Mesodermal cell (in vitro differentiated cells): Measurements from ENCODE around the gene ZNF841.
"Not testable (repeated sequence)": the region's sequence is repeated elsewhere in the genome, so short reads cannot be mapped to it uniquely, and the experiment has no call there.

Experiments
- H3K27ac ChIP-seq: 2 replicates; pipeline ENCODE4 v1.7.0; 2013; ENCODE audit warnings: mild to moderate bottlenecking, low read depth, low read length, moderate library complexity; ENCODE audit not compliant: severe bottlenecking
- H3K36me3 ChIP-seq: 2 replicates; pipeline ENCODE4 v1.7.1; 2013; ENCODE audit warnings: mild to moderate bottlenecking, low read length, moderate library complexity; ENCODE audit not compliant: control insufficient read depth, insufficient read depth
- H3K4me1 ChIP-seq: one replicate; pipeline ENCODE4 v1.7.1; 2013; ENCODE audit warnings: mild to moderate bottlenecking, low read length; ENCODE audit not compliant: insufficient read depth, control insufficient read depth, poor library complexity, severe bottlenecking
- H3K4me3 ChIP-seq: 2 replicates; pipeline ENCODE4 v1.7.0; 2013; ENCODE audit warnings: low read length, control low read depth, mild to moderate bottlenecking; ENCODE audit not compliant: insufficient read depth, poor library complexity, severe bottlenecking; ENCODE audit errors: extremely low read depth
- H3K9me3 ChIP-seq: 2 replicates; pipeline ENCODE4 v1.7.1; 2013; ENCODE audit warnings: mild to moderate bottlenecking, low read length, moderate library complexity; ENCODE audit not compliant: control insufficient read depth
- WGBS, 2 experiments: methylation state at CpG; one replicate each; pipeline ENCODE4 v1.1.5; 2013; ENCODE audit warnings: missing lambda C conversion rate in 2 of 2; ENCODE audit not compliant: insufficient coverage in 2 of 2; 5-methylcytosine and 5-hydroxymethylcytosine counted together

The ZNF841 gene

DNA sequence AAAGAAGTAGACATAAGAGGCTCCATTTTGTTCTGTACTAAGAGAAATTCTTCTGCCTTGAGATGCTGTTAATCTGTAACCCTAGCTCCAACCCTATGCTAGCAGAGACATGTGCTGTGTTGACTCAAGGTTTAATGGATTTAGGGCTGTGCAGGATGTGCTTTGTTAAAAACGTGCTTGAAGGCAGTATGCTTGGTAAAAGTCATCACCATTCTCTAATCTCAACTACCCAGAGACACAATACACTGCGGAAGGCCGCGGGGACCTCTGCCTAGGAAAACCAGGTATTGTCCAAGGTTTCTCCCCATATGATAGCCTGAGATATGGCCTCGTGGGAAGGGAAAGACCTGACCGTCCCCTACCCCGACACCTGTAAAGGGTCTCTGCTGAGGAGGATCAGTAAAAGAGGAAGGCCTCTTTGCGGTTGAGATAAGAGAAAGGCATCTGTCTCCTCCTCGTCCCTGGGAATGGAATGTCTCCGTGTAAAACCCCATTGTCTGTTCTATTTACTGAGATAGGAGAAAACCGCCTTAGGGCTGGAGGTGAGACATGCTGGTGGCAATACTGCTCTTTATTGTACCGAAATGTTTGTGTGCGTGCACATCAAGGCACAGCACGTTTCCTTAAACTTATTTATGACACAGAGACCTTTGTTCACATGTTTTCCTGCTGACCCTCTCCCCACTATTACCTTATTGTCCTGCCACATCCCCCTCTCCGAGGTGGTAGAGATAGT is 69.1 kb downstream of the ZNF841 start:
- H3K27ac ChIP-seq, H3K4me1 ChIP-seq, H3K4me3 ChIP-seq: not testable (repeated sequence)
- Histone ChIP-seq H3K9me3 (peaks cover 49% of the 10 kb centered on the region), H3K36me3 (peaks cover 63% of the 10 kb centered on the region)
- WGBS, 2 experiments: 91 to 97% methylated on average over 10 to 11 of the region's 15 CpGs

GRCh38 chr19:52024478-52024877 is 71.1 kb downstream of the ZNF841 start:
- Histone ChIP-seq H3K36me3 (peaks cover 70% of the 10 kb centered on the region), H3K9me3 (peaks cover 33% of the 10 kb centered on the region)
- H3K4me3 ChIP-seq: not testable (repeated sequence)

DNA sequence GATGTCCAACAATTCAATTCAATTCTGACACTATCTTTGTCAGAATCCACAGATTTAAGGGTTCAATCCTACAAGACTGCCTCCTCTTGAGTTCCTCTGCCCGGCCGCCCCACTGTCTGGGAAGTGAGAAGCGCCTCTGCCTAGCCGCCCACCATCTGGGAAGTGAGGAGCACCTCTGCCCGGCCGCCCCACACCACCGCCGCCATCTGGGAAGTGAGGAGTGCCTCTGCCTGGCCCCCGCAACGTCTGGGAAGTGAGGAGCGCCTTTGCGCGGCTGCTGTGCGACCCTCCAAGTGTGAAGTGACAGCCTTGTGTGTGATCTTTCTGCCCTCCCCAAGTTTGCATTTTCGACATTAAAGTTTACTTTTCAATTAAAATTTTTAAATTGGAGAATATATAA is 73.4 kb downstream of the ZNF841 start:
- H3K4me3 ChIP-seq: no peak overlapping the region
- 94 to 100% methylated on average over 8 to 12 of the region's 15 CpGs for WGBS, 2 experiments
- H3K36me3 ChIP-seq: peaks cover 89% of the 10 kb centered on the region
- H3K9me3 ChIP-seq: peaks cover 34% of the 10 kb centered on the region
- H3K27ac ChIP-seq: no peak overlapping the region
- no peaks in the 10 kb centered on the region for H3K4me1 ChIP-seq

More at GRCh38 chr19:52024478-52024877, 71.1 kb downstream of the ZNF841 start:
- not testable (repeated sequence) for H3K27ac ChIP-seq, H3K4me1 ChIP-seq
- WGBS, 2 experiments: 97 to 98% methylated on average over 4 of the region's 4 CpGs

DNA sequence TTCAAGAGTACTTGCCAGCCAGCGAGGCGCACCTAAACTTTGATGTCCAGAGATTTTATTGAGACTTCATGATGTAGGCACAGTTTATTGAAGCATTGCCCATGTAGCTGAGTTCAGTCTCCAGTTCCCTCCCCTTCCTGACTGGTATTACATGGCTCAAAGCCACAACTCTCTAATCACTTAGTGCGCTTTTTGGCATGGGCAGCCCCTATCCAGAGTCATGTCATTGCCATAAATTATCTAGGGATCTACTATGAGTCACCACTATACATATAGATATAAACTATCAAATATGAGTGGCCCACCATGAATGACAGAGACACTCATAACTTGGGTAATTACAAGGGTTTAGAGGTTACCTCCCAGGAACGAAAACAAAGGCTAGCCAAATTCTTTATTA is 75.1 kb downstream of the ZNF841 start:
- peaks cover 94% of the 10 kb centered on the region for H3K36me3 ChIP-seq
- H3K4me1 ChIP-seq: no peaks in the 10 kb centered on the region
- WGBS, 2 experiments: 94 to 96% methylated on average over 3 to 4 of the region's 4 CpGs
- no peak overlapping the region for H3K27ac ChIP-seq
- no peak overlapping the region for H3K4me3 ChIP-seq
- H3K9me3 ChIP-seq: peaks cover 24% of the 10 kb centered on the region
